Thoracic aorta (tissue), 2 donors: ENCODE data around the gene RALGPS2. TPM values are rescaled to one million over a fixed set of nuclear protein-coding genes. Genes with fewer than 3 reads are reported as not detected.

ENCODE experiments used
- ATAC-seq: fragments of 150-250 bp; one replicate; pipeline ENCODE4 v1.8.0; 2017; ENCODE audit warnings: low read depth; ENCODE audit not compliant: insufficient number of reproducible peaks, low FRiP score
- DNase-seq: peaks from one replicate; pipeline ENCODE4 v3.0.0-alpha.2; 2020; ENCODE audit warnings: low spot score
- H3K27ac ChIP-seq, 2 donors: fragments of 200-600 bp; sonication (generic); 1 replicate in 1 of 2; 2 replicates in 1 of 2; pipeline ENCODE4 v1.5.1; 2016; ENCODE audit warnings: mild to moderate bottlenecking in 2 of 2, moderate library complexity in 2 of 2
- H3K27me3 ChIP-seq: fragments of 200-600 bp; sonication (generic); replicated peaks from 2 replicates; pipeline ENCODE4 v1.6.0; 2016; ENCODE audit warnings: mild to moderate bottlenecking; ENCODE audit not compliant: insufficient read depth
- H3K36me3 ChIP-seq: fragments of 200-600 bp; sonication (generic); one replicate; pipeline ENCODE4 v1.5.1; 2016
- H3K4me1 ChIP-seq, 2 donors: fragments of 200-600 bp; sonication (generic); 1 replicate in 1 of 2; 2 replicates in 1 of 2; pipeline versions ENCODE4 v1.5.1 to v1.6.0; 2016; ENCODE audit warnings: low read depth in 2 of 2, mild to moderate bottlenecking in 1 of 2; ENCODE audit not compliant: control insufficient read depth in 1 of 2
- H3K4me3 ChIP-seq: fragments of 200-600 bp; sonication (generic); 2 replicates; pipeline ENCODE4 v1.5.1; 2016; ENCODE audit warnings: mild to moderate bottlenecking
- H3K9me3 ChIP-seq: fragments of 200-600 bp; sonication (generic); 2 replicates; pipeline ENCODE4 v1.5.1; 2016
- total RNA-seq, 2 donors: library from RNA; depleted of rRNA; stranded (reverse); fragments of >200 nt; gene quantifications; one replicate each; pipeline versions ENCODE4 v1.1.0 to v1.2.3, GENCODE V29; 2016
- TF ChIP-seq, protein P1 (sequence below): fragments of 200-600 bp; sonication (generic); IDR thresholded peaks from one replicate; pipeline ENCODE4 v1.5.1; 2019; ENCODE audit warnings: antibody characterized with exemption

RALGPS2 gene
- total RNA-seq, 2 donors from 2014 or later = 4.9 to 9.5 TPM

GRCh38 chr1:178927003-178927402 is 202.0 kb downstream of the RALGPS2 start:
- peaks cover 3 to 38% of the 10 kb centered on the region in 2 donors for H3K4me1 ChIP-seq

GRCh38 chr1:178928041-178928440 is 203.0 kb downstream of the RALGPS2 start:
- TF ChIP-seq, protein P1, sequence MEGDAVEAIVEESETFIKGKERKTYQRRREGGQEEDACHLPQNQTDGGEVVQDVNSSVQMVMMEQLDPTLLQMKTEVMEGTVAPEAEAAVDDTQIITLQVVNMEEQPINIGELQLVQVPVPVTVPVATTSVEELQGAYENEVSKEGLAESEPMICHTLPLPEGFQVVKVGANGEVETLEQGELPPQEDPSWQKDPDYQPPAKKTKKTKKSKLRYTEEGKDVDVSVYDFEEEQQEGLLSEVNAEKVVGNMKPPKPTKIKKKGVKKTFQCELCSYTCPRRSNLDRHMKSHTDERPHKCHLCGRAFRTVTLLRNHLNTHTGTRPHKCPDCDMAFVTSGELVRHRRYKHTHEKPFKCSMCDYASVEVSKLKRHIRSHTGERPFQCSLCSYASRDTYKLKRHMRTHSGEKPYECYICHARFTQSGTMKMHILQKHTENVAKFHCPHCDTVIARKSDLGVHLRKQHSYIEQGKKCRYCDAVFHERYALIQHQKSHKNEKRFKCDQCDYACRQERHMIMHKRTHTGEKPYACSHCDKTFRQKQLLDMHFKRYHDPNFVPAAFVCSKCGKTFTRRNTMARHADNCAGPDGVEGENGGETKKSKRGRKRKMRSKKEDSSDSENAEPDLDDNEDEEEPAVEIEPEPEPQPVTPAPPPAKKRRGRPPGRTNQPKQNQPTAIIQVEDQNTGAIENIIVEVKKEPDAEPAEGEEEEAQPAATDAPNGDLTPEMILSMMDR = no peak
- H3K27ac ChIP-seq = no peak overlapping the region
- H3K36me3 ChIP-seq = no peaks in the 10 kb centered on the region
- DNase-seq (no peak), ATAC-seq (no peak)
- H3K4me3 ChIP-seq = no peak overlapping the region
- peaks cover 11 to 46% of the 10 kb centered on the region in 2 donors for H3K4me1 ChIP-seq
- H3K27me3 ChIP-seq = no peaks in the 10 kb centered on the region
- H3K9me3 ChIP-seq = no peaks in the 10 kb centered on the region

More at GRCh38 chr1:178927003-178927402, 202.0 kb downstream of the RALGPS2 start:
- H3K27me3 ChIP-seq = no peaks in the 10 kb centered on the region
- no peaks in the 10 kb centered on the region for H3K9me3 ChIP-seq
- no peak for DNase-seq
- peak; percentile 14 for ATAC-seq
- no peaks in the 10 kb centered on the region for H3K36me3 ChIP-seq
- no peak overlapping the region for H3K4me3 ChIP-seq
- TF ChIP-seq, protein P1 = no peak
- H3K27ac ChIP-seq = no peak overlapping the region

DNA sequence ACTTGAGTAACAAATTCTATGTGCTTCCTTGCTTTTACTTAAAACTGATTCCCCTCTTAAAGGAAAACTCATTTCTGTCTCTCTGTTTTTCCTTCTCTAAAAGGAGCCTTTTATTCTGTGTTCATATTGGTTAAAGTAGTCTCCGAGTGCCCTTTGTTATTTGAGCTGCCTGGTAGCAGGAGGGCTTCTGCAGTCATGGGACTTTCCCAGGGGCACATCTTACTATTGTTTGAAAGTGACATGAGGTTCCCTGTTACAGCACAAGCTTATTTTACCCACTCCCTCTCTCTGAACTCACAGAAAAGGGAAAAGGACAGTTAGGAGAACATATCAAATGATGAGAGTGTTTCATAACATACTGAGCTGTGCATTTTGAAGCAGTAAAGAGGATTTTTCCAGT is 203.9 kb downstream of the RALGPS2 start:
- H3K36me3 ChIP-seq = no peaks in the 10 kb centered on the region
- H3K27me3 ChIP-seq = no peaks in the 10 kb centered on the region
- H3K4me3 ChIP-seq = no peak overlapping the region
- H3K27ac ChIP-seq = peak overlapping the region; percentile 35 to 50
- ATAC-seq (no peak), DNase-seq (no peak)
- H3K4me1 ChIP-seq = peaks cover 20 to 55% of the 10 kb centered on the region in 2 donors
- H3K9me3 ChIP-seq = no peaks in the 10 kb centered on the region
- TF ChIP-seq, protein P1 = no peak

GRCh38 chr1:178931858-178932551 is 207.0 kb downstream of the RALGPS2 start:
- Histone ChIP-seq H3K9me3 (no peaks in the 10 kb centered on the region), H3K4me3 (peak overlapping the region; percentile 7), H3K27me3 (no peaks in the 10 kb centered on the region), H3K36me3 (no peaks in the 10 kb centered on the region), H3K27ac (peak overlapping the region; percentile 88 to 89), H3K4me1 (peaks cover 21 to 65% of the 10 kb centered on the region in 2 donors)
- peak; percentile 96 for ATAC-seq
- peak; percentile 74 for DNase-seq
- TF ChIP-seq, protein P1 = no peak

DNA sequence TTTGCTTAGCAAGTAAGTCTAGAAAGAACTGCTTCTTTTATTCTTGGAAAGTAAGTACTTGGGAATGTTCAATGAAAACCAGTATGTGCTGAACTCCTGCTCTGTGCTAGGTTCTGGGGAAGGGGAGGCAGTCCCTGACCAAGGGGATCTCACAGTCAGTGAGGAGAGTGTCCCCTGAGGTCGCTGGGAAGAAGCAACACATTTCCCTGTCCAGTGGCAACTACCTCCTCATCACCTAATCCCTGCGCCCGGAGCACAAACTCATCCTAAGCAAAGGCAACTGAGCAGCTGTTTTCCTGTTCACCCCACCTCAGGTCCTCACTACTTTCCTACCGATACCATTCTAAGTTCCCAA is 207.5 kb downstream of the RALGPS2 start:
- H3K36me3 ChIP-seq = no peaks in the 10 kb centered on the region
- TF ChIP-seq, protein P1 = no peak
- no peaks in the 10 kb centered on the region for H3K9me3 ChIP-seq
- no peak for DNase-seq
- H3K4me1 ChIP-seq = peaks cover 21 to 69% of the 10 kb centered on the region in 2 donors
- H3K4me3 ChIP-seq = peak overlapping the region; percentile 5
- no peak for ATAC-seq
- no peaks in the 10 kb centered on the region for H3K27me3 ChIP-seq
- peak overlapping the region; percentile 88 to 89 for H3K27ac ChIP-seq
